ENCODE data around the gene PLCH1.

GRCh38 chr3:155334215-155334913 lies 410.5 kb downstream of the PLCH1 start:
- TF ChIP-seq CTCF (conservative IDR thresholded peaks at IDR 0.05; ENCODE audit: low read depth, low read length) (no peak), EZH2 (IDR thresholded peaks at IDR 0.05; ENCODE audit: borderline replicate concordance, low read depth, low read length, poor library complexity, severe bottlenecking) (no peak)

Data from A673 (cell line).